HepG2 (cell line): ENCODE data around the gene MAVS. TPM values are rescaled to one million over a fixed set of nuclear protein-coding genes. Genes with fewer than 3 reads are reported as not detected.

Source experiments
- AGO2 ChIP-seq: fragments of 200-400 bp; formaldehyde crosslinking; optimal IDR thresholded peaks from 2 replicates; pipeline ENCODE3; 2017; ENCODE audit warnings: mild to moderate bottlenecking, low read depth, low read length, moderate library complexity
- ELF4 ChIP-seq: sonication (generic); formaldehyde crosslinking; IDR thresholded peaks from 2 replicates; pipeline ENCODE4 v1.5.0; 2020; ENCODE audit warnings: missing genetic modification reagents, mild to moderate bottlenecking, moderate library complexity, borderline replicate concordance
- ESRRA ChIP-seq: sonication (generic); formaldehyde crosslinking; IDR thresholded peaks from 2 replicates; pipeline ENCODE4 v1.5.1; 2020; ENCODE audit warnings: mild to moderate bottlenecking, low read depth, missing genetic modification reagents
- FOSL1 ChIP-seq: sonication (generic); formaldehyde crosslinking; IDR thresholded peaks from 2 replicates; pipeline ENCODE4 v1.9.0; 2021; ENCODE audit warnings: missing genetic modification reagents, borderline replicate concordance
- HOXA9 ChIP-seq: sonication (generic); formaldehyde crosslinking; IDR thresholded peaks from 2 replicates; pipeline ENCODE4 v1.8.1; 2022; ENCODE audit warnings: missing genetic modification reagents, mild to moderate bottlenecking, moderate library complexity, borderline replicate concordance
- IKZF1 ChIP-seq: fragments of 450-650 bp; IDR thresholded peaks from 2 replicates; pipeline ENCODE4 v1.7.1; 2016
- JUN ChIP-seq: sonication (generic); formaldehyde crosslinking; IDR thresholded peaks from 2 replicates; pipeline ENCODE4 v1.4.0; 2020; ENCODE audit warnings: mild to moderate bottlenecking, missing genetic modification reagents
- KDM6A ChIP-seq: IDR thresholded peaks from 2 replicates; pipeline ENCODE4 v1.6.1; 2016; ENCODE audit warnings: low read depth
- NFATC3 ChIP-seq: sonication (generic); formaldehyde crosslinking; IDR thresholded peaks from 2 replicates; pipeline ENCODE4 v1.5.1; 2020; ENCODE audit warnings: mild to moderate bottlenecking, missing genetic modification reagents
- NR2F2 ChIP-seq: IDR thresholded peaks from 2 replicates; pipeline ENCODE4 v1.6.1; 2012; ENCODE audit warnings: low read depth, inconsistent platforms, borderline replicate concordance
- PCBP2 ChIP-seq: fragments of 200-400 bp; formaldehyde crosslinking; optimal IDR thresholded peaks from 2 replicates; pipeline ENCODE3; 2018; ENCODE audit warnings: low read length, low read depth; ENCODE audit not compliant: poor library complexity, severe bottlenecking
- PTBP1 ChIP-seq: fragments of 200-400 bp; formaldehyde crosslinking; IDR thresholded peaks from 2 replicates; pipeline ENCODE4 v1.6.1; 2018; ENCODE audit warnings: low read length, low read depth; ENCODE audit not compliant: poor library complexity, severe bottlenecking
- SRSF1 ChIP-seq: fragments of 200-400 bp; formaldehyde crosslinking; optimal IDR thresholded peaks from 2 replicates; pipeline ENCODE3; 2017; ENCODE audit warnings: mild to moderate bottlenecking, low read depth, low read length, moderate library complexity
- U2AF2 ChIP-seq: fragments of 200-400 bp; formaldehyde crosslinking; IDR thresholded peaks from 2 replicates; pipeline ENCODE4 v1.6.1; 2017; ENCODE audit warnings: low read depth, mild to moderate bottlenecking, low read length
- ZBTB21 ChIP-seq: sonication (generic); formaldehyde crosslinking; IDR thresholded peaks from 2 replicates; pipeline ENCODE4 v1.4.0; 2020; ENCODE audit warnings: missing genetic modification reagents
- ZGPAT ChIP-seq: IDR thresholded peaks from 2 replicates; pipeline ENCODE4 v1.6.1; 2016; ENCODE audit warnings: mild to moderate bottlenecking
- ZNF142 ChIP-seq: sonication (generic); formaldehyde crosslinking; IDR thresholded peaks from 2 replicates; pipeline ENCODE4 v1.4.0; 2020; ENCODE audit warnings: missing genetic modification reagents
- ZNF296 ChIP-seq: sonication (generic); formaldehyde crosslinking; conservative IDR thresholded peaks from 2 replicates; pipeline ENCODE4 v1.5.0; 2020; ENCODE audit warnings: mild to moderate bottlenecking, missing genetic modification reagents
- ZNF570 ChIP-seq: sonication (generic); formaldehyde crosslinking; IDR thresholded peaks from 2 replicates; pipeline ENCODE4 v1.4.0; 2020; ENCODE audit warnings: mild to moderate bottlenecking, missing genetic modification reagents, borderline replicate concordance
- ZNF644 ChIP-seq: IDR thresholded peaks from 2 replicates; pipeline ENCODE4 v1.6.1; 2016; ENCODE audit warnings: low read depth
- ZNF773 ChIP-seq: sonication (generic); formaldehyde crosslinking; IDR thresholded peaks from 2 replicates; pipeline ENCODE4 v1.4.0; 2020; ENCODE audit warnings: missing genetic modification reagents, borderline replicate concordance
- polyA plus RNA-seq, 8 experiments: library from polyadenylated mRNA; depleted of rRNA in 3 of 8; stranded (reverse) in 7 of 8; unstranded in 1 of 8; fragments of >200 nt; fragmentation: Illumina TruSeq in 4 of 8; extraction: Trizol in 4 of 8; gene quantifications; 2 replicates each; pipeline versions ENCODE4 v1.2.1 to v1.2.3, GENCODE V29; 2011 to 2016; ENCODE audit warnings: low read depth in 4 of 8, missing spikeins in 1 of 8, mixed read lengths in 1 of 8; ENCODE audit not compliant: insufficient read depth in 1 of 8
- total RNA-seq, 5 experiments: library from RNA; depleted of rRNA; stranded (reverse); fragments of >200 nt; fragmentation: Illumina TruSeq; extraction: Trizol; gene quantifications; 2 replicates each; pipeline ENCODE4 v1.2.3, GENCODE V29; 2016; ENCODE audit warnings: low read depth in 1 of 5
- TF ChIP-seq, protein P1 (sequence below): IDR thresholded peaks from 2 replicates; pipeline ENCODE4 v1.6.1; 2016; ENCODE audit warnings: missing genetic modification reagents, missing compliant biosample characterization

MAVS gene
- total and polyA plus RNA-seq, 2 of the 13 experiments (the other 11 are each of a cell fraction or from before 2014, with no cell fraction given), result 27.3 to 36.6 TPM

GRCh38 chr20:3820048-3820900 is 26.4 kb upstream of the MAVS start, which contains the start of gene AP5S1 (continued):
- TF ChIP-seq ZGPAT (CRISPR knock-in tag) (peak; percentile 99), IKZF1 (no peak), KDM6A (peak; percentile 41; the same call in 1 of the 2 replicates), FOSL1 (CRISPR knock-in tag) (peak; percentile 63; the same call in 1 of the 2 replicates), ESRRA (CRISPR knock-in tag) (peak; percentile 79), PCBP2 (no peak), HOXA9 (CRISPR knock-in tag) (peak; percentile 97), ZNF773 (CRISPR knock-in tag) (peak; percentile 92), SRSF1 (peak; percentile 84), PTBP1 (peak; percentile 78), JUN (CRISPR knock-in tag) (peak; percentile 65), ZNF142 (CRISPR knock-in tag) (peak; percentile 96), NFATC3 (CRISPR knock-in tag) (no peak; the same call in 1 of the 2 replicates), ELF4 (CRISPR knock-in tag) (peak; percentile 16; the same call in 1 of the 2 replicates), ZBTB21 (peak; percentile 93), ZNF644 (0 out of 2 replicates have a peak, but pooled peaks have one; percentile 32), AGO2 (peak; percentile 95), ZNF296 (no peak), ZNF570 (CRISPR knock-in tag) (no peak), U2AF2 (no peak), NR2F2 (peak; percentile 63; the same call in 1 of the 2 replicates)
- TF ChIP-seq, protein P1, sequence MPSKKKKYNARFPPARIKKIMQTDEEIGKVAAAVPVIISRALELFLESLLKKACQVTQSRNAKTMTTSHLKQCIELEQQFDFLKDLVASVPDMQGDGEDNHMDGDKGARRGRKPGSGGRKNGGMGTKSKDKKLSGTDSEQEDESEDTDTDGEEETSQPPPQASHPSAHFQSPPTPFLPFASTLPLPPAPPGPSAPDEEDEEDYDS, result peak; percentile 55
